Measurements from ENCODE around the gene HSPB1.
"Not testable (repeated sequence)": the region's sequence is repeated elsewhere in the genome, so short reads cannot be mapped to it uniquely, and the experiment has no call there.

HSPB1 gene

DNA sequence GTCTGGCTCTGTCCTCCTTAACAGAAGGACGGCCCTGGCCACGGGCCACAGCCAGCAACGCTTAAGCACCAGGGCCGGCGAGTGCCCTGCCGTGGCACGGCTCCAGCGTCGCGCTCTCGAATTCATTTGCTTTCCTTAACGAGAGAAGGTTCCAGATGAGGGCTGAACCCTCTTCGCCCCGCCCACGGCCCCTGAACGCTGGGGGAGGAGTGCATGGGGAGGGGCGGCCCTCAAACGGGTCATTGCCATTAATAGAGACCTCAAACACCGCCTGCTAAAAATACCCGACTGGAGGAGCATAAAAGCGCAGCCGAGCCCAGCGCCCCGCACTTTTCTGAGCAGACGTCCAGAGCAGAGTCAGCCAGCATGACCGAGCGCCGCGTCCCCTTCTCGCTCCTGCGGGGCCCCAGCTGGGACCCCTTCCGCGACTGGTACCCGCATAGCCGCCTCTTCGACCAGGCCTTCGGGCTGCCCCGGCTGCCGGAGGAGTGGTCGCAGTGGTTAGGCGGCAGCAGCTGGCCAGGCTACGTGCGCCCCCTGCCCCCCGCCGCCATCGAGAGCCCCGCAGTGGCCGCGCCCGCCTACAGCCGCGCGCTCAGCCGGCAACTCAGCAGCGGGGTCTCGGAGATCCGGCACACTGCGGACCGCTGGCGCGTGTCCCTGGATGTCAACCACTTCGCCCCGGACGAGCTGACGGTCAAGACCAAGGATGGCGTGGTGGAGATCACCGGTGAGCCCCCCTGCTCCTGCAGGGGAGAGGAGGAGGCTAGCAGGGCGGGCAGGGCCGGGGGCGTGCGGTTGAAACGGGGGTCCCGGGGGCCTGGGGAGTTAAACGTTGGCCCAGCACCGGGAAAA is at the start of gene HSPB1:
Gene HSPB1, plus strand, starts transcription at position 327 of the 855 bp plus-strand sequence. Its CDS starts 40 bp downstream, at position 367.
- DNase-seq = no peak

DNA sequence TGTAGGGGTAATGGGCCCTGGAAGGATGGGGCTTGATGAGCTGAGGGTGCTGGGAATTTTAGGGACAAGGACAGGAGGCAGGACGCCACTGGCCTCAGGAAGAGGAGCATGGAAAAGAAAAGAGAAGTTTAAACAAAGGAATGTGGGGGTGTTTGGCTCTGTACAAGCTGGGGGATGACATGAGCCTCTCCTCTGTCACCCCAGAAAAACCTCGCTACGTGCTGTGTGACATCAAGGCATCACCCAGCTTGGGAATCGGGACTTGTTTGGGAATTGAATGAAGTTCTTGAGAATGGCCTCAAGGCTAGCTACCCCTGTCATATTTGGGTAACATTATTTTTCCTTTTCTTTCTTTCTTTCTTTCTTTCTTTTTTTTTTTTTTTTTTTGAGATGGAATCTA is 47.7 kb upstream of the HSPB1 start:
- no peak for DNase-seq

DNA sequence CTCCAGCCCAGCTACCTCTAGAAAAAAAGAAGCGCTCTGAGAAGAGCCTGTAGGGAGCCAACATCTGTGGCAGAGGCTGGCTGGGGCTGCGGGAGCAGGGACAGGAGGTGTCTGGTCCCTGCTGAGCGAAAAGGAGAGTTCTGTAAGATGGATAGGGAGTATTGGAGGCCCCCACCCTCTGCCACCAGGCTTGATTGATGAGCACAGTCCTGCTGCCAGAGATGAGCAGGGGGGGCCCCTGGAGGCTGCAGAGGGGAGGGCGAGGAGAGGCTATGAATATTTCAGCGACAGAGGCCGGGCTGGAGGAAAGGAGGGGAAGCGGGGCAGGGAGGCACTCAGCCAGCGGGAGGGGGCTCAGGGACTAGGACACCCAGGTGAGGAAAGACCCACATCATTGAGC is 44.5 kb upstream of the HSPB1 start:
- DNase-seq = no peak

DNA sequence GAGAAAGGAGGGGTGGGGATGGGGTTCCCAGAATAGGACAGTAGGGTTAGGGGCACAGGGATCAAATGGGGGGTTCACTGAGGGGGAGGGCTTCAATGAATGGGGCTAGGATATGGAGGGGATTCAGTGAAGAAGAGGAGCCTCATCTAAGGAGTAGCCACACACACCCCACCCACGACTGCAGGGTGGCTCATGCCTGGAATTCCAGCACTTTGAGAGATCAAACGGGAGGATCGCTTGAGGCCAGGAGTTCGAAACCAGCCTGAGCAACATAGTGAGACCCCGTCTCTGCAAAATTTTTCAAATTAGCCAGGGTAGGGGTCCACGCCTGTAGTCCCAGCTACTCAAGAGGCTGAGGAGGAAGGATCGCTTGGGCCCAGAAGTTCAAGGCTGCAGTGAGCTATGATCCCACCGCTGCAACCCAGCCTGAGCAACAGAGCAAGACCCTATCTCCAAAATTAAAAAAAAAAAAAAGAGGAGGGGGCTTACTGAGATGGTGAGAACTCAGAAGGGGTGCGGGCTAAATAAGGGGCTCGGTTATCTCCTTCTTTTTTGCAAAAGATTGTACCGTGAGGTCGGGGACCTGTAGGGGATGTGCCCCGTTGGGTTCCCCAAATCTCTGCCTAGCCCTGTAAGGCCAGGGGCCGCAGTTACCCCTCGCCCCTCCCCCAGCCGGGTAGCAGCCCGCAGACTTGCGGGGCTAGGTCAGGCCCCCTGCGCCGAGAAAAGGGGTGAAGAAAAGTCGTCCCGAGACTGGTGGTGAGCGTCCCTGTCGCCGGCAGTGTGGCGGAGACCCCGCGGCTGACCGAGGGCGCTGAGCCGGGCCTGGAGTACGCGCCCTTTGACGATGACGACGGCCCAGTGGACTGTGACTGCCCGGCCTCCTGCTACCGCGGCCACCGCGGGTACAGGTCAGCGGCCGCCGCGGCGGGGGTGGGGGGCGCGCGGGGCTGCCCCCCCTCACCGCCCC is 43.1 kb upstream of the HSPB1 start:
- DNase-seq = no peak

DNA sequence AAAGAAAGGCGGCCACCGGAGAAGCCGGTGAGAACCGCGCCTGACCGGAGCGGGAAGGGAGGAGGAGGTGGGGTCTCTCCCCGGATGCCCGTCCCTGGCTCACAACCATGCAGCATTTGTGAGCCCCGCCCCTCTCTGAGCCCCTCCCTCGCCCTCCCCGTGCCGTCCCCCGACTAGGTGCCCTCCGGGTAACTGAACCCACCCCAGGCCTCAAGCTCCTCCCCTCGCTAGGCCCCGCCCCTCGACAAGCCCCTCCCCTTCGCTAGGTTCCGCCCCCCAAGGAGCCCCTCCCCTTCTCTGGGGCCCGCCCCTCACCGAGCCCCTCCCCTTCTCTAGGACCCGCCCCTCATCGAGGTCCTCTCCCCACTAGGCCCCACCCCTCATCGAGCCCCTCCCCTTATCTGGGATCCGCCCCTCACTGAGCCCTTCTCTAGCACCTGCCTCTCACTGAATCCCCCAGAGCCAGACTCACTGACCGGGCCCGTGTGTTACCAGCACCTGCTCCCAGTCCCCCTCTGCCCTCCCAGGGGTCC is 42.2 kb upstream of the HSPB1 start:
- DNase-seq = no peak

DNA sequence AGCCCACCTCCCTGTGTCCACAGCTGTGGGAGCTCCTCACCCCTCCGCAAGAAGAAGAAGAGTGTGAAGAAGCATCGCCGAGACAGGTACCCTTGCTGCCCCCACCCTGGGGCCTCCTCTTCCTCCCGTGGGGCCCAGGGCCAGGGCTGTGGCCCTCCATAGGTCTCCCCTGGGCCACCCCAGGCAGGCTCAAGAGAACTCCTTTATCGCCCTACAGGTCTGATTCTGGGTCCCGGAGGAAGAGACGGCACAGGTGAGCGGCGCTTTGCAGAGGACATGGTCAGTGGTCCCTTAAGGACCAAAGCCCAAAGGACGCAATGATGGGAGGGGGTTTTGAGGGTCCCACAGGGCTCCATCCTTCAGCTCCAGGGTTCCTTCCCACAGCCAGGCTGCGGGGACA is 41.1 kb upstream of the HSPB1 start:
- DNase-seq = no peak

DNA sequence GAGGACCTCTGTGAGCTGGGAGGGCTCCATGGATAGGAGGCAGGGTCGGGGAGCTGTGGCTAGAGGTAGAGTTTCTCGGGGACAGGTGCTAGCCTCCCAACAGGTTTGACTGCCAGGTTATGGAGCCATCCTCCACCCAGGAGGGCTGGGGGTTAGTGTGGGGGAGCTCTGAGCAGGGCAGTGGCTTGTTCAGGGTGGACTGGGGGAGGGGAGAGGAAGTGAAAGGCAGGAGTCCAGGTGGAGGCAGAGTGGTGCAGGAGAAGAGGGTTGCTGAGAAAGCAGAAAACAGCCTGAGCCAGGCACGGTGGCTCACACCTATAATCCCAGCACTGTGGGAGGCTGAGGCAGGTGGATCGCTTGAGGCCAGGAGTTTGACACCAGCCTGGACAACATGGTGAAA is 40.5 kb upstream of the HSPB1 start:
- DNase-seq = no peak

DNA sequence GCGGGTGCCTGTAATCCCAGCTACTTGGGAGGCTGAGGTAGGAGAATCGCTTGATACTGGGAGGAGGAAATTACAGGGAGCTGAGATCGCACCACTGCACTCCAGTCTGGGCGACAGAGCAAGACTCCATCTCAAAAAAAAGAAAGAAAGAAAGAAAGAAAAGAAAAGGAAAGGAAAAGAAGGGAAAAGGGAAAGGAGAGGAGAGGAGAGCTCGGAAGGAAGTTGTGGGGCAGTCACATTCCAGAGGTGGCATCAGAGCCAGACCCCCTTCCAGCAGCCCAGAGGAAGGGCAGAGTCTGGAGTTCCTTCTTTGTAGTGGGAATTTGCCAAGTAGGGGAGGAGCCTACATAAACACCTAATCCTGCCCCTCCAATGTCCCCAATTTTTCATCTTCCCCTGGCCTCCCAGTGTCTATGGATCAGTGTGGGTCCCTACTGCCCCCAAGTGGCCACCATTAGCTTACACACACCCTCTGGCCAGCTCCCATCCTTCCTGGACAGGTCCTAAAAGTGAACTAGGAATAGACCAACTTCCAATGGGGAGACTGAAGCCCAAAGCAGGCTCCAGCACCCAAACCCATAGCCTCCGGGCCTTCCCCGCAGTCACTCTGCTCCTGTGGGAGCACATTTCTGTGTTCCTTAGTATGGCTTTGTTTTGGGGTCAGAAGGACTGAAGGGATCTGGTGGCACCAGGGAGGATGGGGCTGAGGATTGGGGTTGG is 39.6 kb upstream of the HSPB1 start:
- DNase-seq = no peak

DNA sequence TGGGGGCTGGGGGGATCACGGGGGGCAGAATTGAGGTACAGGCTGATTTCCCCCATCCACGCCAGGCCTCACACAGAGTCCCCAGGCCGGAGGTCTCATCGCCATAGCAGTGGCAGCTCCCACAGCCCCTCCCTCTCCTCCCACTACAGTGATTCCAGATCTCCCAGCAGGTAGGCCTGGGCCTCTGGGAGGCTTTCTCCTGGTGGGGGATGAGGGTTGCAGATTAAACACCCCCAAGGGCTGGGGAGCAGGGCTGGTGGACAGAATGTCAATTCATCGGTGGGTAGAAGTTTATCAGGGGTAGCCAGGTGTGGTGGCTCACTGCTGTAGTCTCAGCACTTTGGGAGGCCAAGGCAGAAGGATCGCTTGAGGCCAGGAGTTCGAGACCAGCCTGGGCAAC is 37.2 kb upstream of the HSPB1 start:
- DNase-seq = no peak

DNA sequence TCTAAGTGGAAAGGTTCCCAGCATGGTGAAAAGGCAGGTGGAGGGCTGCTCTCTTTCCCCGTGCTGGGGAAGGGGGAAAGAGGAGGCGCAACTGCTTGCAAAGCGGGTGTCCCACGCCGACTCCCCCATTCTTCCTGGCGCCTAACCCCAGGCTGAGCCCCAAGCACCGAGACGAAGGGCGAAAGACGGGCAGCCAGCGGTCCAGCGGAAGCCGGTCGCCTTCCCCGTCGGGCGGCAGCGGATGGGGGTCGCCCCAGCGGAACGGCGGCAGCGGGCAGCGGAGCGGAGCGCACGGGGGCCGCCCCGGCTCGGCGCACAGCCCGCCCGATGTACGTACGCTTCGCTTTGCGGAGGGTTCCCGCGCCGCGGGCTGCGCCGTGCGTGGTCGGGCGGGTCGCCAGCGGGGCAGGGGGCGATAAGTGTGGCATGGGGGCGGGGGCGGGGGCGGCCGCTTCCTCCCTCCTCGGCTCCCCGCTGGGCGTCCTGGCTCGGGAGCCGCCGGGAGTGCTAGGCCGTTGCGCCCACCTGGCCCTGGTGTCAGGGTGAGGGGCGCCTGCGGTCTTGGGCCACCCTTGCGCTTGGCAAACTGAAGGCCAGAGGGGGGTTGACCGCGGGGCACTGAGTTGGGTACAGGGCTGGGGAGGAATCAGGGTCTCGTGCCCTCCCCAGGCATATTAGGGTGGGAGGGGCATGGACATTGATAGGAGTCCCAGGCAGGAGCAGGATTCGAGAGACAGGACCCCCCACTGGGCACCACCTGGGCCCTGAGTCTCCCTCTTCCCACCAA is 35.2 kb upstream of the HSPB1 start:
- DNase-seq = no peak

DNA sequence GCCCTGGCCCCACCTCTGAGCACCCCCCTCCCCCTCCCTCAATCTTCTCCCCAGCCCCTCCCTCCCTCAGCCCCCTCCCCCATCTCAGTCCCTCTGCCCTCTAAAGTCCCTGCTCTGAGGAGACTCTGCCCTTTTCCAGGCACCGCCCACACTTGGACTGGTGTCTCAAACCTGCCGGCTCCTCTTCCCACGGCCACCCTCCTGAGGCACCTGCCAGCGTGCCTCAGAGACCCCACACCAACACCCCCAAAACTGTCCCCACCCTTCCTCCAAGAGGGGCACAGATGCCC is 34.6 kb upstream of the HSPB1 start:
- no peak for DNase-seq

DNA sequence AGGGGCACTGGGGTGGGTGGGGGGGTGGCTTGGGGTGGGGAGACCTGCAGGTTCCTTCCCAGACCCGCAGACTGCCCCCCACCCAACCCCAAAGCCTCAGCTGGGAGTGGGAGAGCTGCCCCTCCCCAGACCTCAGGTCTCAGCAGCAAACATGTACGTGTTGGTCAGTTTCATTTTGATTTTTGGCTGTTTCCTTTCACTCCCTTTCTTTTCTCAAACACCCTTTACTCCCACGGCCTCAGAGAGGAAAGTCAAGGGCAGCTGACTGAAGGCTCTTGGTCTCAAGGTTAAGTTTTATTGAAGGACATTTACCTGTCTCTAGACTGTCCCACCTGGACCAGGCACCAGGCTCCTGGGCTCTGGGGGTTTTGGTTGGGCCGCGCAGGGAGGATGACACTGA is 34.1 kb upstream of the HSPB1 start:
- no peak for DNase-seq

DNA sequence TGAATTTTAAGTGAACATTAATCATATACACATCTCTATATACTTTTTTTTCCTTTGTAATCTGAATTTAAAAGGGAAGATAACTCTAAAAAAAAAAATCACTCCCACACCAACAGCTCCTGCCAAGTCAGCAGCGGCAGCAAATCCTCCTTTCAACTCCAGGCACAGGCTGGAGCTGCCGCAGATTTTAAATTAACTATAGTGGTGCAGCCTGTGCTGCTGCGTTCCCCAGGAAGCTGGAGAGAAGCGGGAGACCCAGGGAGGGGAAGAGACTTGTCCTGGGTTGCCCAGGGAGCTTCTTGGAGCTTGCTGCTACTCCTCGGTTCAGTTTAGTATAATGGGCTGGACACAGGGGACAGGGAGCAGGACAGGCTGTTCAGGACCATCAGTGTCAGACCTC is 32.6 kb upstream of the HSPB1 start:
- no peak for DNase-seq

DNA sequence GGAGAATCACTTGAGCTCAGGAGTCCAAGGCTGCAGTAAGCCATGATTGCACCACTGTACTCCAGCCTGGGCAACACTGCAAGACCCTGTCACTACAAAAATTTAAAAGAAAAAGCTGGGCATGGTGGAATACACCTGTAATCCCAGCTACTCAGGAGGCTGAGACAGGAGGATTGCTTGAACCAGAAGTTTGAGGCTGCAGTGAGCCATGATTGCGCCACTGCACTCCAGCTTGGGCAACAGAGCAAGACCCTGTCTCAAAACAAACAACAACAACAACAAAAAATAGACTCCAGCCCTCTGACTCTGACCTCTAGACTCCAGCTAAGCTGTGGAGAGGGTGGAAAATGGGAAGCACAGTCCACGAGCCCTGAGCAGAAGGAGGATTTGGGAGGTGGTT is 31.1 kb upstream of the HSPB1 start:
- DNase-seq = not testable (repeated sequence)

DNA sequence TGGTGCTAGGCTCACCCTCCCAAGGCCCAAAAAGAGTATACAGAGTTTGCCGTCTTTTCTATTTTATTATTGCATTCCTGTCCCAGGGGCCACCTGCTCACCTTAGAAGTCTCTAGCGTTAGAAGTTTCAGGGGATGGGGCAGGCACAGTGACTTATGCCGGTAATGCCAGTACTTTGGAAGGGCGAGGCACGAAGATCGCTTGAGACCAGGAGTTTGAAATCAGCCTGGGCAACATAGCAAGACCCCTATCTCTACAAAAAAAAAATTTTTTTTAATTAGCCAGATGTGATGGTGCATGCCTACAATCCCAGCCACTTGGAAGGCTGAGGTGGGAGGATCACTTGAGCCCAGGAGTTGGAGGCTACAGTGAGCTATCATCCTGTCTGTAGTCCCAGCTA is 30.3 kb upstream of the HSPB1 start:
- DNase-seq = no peak

DNA sequence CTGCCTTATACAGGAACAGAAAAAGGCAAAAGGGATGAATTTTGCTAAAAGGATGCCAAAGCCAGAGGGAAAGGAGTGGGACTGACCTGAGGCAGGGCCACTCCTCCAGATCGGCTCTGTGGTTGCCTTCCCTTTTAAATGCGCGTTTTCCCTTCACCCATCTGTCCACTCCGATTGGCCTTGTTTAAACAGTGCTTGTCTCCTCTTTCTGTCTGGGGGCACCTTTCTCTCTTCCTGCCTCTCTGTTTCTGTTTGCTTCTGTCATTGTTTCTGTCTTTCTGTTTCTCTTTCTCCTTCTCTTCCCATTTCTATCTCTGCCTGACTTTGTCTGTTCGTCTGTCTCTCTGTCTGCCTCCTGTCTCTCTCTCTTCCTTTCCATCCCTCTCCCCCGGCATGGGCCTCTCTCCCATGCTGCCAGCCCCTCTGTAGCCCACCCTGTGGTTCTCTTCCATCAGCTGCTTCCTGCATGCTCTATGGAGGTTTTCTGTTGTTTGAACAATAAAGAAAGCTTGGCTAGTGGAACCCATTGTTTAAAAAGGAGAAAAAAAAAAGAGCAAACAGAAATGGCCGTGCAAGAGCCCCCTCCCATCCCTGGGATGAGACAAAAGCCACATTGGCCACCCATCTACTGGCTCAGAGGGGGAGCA is 29.5 kb upstream of the HSPB1 start:
- DNase-seq = no peak

DNA sequence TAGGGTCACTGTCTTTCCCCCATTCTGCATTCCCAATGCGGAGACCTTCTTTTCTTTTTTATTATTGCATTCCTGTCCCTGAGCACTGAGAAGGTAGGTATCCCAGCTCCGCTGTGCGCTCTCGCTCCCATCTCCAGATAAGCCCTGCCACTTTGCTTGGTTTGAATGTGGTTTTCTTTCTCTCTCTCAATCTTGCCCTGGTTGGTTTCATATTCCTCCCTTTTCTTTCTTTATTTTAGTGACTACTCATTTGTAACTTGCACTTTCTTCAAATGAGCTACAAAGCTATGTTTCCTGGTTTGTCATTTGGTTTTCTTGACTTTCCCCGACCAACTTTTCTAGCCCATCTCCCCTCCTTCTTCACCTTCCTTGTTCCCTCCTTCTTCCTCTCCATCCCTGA is 29.0 kb upstream of the HSPB1 start:
- no peak for DNase-seq

DNA sequence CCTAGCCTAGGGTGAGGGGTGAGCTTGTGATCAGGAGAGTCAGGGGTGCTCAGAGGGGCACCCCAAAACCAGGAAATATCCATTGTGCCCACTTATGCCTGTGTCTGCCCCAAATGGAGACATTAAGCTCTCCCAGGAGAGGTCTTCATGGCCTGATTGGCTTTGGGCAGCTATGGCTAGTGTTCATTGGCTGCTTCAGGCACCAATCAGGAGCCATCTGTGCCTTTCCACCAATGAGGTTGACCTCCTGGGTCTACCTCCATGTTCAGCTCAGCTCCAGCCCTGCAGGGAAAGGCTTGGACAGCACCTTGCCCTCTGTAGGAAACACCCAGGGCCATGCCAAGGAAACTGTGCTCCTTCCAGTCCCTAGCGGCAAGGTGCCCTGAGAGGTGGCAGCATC is 23.9 kb upstream of the HSPB1 start:
- DNase-seq = no peak

DNA sequence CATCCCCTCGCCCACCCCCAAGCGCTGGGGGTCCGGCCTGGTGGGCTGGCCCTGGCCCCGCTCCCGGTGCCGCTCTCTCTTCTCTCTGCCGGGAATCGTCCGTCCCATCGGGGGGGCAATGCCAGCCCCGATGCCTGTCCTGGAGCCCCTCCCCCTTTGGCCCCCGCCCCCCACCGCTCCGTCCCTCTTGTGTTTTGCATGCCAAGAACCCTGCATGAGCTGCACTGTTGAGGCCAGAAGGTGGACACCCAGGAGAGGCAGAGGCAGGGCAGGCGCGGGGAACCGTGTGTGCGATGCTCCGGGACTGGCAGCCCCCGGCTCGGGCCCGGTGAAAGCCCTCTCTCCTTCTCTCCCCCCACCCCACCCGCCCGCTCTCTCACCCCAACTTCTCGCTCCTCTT is 22.1 kb upstream of the HSPB1 start:
- DNase-seq = no peak

DNA sequence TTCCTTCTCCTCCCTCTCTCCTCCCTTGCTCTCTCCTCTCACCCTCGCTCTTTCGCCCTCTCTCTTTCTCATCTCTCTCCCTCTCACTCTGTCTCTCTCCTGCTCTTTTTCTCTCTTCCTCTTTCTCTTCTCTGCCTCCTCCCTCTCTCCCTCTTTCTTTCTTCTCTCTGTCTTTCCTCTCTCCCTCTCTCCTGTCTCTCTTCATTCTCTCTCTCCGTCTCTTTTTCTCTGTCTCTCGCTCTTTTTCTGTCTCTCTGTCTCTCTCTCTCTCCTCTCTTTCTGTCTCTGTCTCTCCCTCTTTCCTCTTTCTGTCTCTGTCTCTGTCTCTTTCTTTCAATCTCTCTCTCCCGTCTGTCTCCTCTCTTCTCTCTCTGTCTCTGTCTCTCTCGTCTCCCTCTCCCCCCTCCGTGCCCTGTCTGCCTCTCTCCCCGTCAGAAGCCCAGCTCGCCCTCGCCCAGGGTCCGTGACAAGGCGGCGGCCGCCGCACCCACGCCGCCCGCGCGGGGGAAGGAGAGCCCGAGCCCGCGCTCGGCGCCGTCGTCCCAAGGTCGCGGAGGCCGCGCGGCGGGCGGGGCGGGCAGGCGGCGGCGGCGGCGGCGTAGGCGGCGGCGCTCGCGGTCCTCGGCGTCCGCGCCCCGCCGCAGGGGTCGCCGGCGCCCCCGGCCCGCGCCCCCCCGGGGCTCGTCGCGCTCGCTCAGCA is 21.3 kb upstream of the HSPB1 start:
- no peak for DNase-seq

DNA sequence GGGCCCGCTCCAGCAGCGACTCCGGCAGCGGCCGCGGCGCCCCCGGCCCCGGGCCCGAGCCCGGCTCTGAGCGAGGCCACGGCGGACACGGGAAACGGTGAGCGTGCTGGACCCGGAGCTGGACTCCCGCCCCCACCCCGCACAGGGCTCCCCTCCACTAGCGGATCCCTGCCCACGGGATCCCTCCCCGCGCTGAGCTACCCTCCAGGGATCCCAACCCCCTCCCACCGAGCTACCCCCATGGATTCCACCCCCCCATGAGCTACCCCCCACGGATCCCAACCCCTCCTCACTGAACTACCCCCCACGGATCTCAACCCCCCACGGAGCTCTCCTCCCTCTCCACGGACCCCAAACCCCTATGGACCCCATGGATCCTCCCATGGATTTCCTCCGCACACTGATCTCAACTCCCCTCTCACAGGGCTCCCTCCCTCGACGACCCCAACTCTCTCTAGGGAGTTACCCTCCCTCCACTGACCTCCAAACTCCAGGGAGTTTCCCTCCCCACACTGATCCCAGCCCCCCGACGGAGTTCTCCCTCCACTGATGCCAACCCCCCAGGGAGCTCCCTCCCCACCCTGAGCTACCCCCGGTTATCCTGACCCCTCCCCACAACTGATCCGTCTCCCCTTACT is 20.6 kb upstream of the HSPB1 start:
- no peak for DNase-seq
